ENCODE measurements around the gene GRAMD4.

GRCh38 chr22:46674906-46675305 is 54.7 kb downstream of the GRAMD4 start:
- no peak for TF ChIP-seq CTCF (IDR thresholded peaks at IDR 0.05 in 4 of 5, conservative IDR thresholded peaks at IDR 0.05 in 1 of 5)
- no peak for TF ChIP-seq POLR2A (IDR thresholded peaks at IDR 0.05)

Data from gastrocnemius medialis (tissue), 4 donors.